Endothelial cell (in vitro differentiated cells): Measurements from ENCODE around the gene CD1B. TPM values are rescaled to one million over a fixed set of nuclear protein-coding genes. Genes with fewer than 3 reads are reported as not detected.
"Not testable (repeated sequence)": the region's sequence is repeated elsewhere in the genome, so short reads cannot be mapped to it uniquely, and the experiment has no call there.

ENCODE experiments used
- DNase-seq: peaks from one replicate; pipeline ENCODE4 v3.0.0; 2021; ENCODE audit warnings: low spot score
- H3K27ac Mint-ChIP-seq: one replicate; pipeline ENCODE4 v1.8.0; 2021; ENCODE audit warnings: mixed read lengths, inconsistent platforms; ENCODE audit not compliant: unreplicated experiment
- H3K27me3 Mint-ChIP-seq: one replicate; pipeline ENCODE4 v1.8.0; 2021; ENCODE audit warnings: mild to moderate bottlenecking, moderate library complexity, mixed read lengths, inconsistent platforms; ENCODE audit not compliant: unreplicated experiment
- H3K36me3 Mint-ChIP-seq: one replicate; pipeline ENCODE4 v1.8.0; 2021; ENCODE audit warnings: mild to moderate bottlenecking, low read depth, mixed read lengths, inconsistent platforms; ENCODE audit not compliant: unreplicated experiment
- H3K4me1 Mint-ChIP-seq: one replicate; pipeline ENCODE4 v1.8.0; 2021; ENCODE audit warnings: mild to moderate bottlenecking, mixed read lengths, inconsistent platforms; ENCODE audit not compliant: unreplicated experiment
- H3K4me3 Mint-ChIP-seq: one replicate; pipeline ENCODE4 v1.8.0; 2021; ENCODE audit warnings: mild to moderate bottlenecking, mixed read lengths, inconsistent platforms; ENCODE audit not compliant: unreplicated experiment
- H3K9me3 Mint-ChIP-seq: one replicate; pipeline ENCODE4 v1.8.0; 2021; ENCODE audit warnings: mixed read lengths, inconsistent platforms; ENCODE audit not compliant: unreplicated experiment
- CTCF ChIP-seq: fragments of 200-600 bp; sonication (generic); IDR thresholded peaks from one replicate; pipeline ENCODE4 v1.5.0; 2021; ENCODE audit warnings: antibody characterized with exemption; ENCODE audit not compliant: unreplicated experiment
- total RNA-seq: library from RNA; stranded (reverse); fragmentation: NEBNext Ultra II Directional; extraction: Animal tissue kit (Norgen Biotek cat#: 25700); gene quantifications from one replicate; pipeline ENCODE4 v1.2.1, GENCODE V29; 2021; ENCODE audit not compliant: unreplicated experiment

CD1B gene
- total RNA-seq, 1 donor from 2014 or later = not detected

GRCh38 chr1:158354255-158354654 lies 22.9 kb upstream of the CD1B start:
- no peak for DNase-seq
- Mint-ChIP-seq H3K27me3 (no peaks in the 10 kb centered on the region), H3K27ac (no peak overlapping the region), H3K9me3 (no peaks in the 10 kb centered on the region), H3K4me3 (no peak overlapping the region), H3K36me3 (no peaks in the 10 kb centered on the region), H3K4me1 (peaks cover 10% of the 10 kb centered on the region)
- TF ChIP-seq CTCF = no peak

GRCh38 chr1:158353303-158354075 lies 22.2 kb upstream of the CD1B start, which contains the start of gene CD1E:
TSS of gene CD1E (plus strand) at chr1:158353894. CDS start at chr1:158353989, 95 bp downstream.
- no peak within 1 kb of the TSS for H3K4me3 Mint-ChIP-seq

GRCh38 chr1:158348946-158349345 lies 17.6 kb upstream of the CD1B start:
- H3K4me1 Mint-ChIP-seq, H3K9me3 Mint-ChIP-seq, H3K27ac Mint-ChIP-seq, H3K36me3 Mint-ChIP-seq, DNase-seq, H3K27me3 Mint-ChIP-seq, H3K4me3 Mint-ChIP-seq: not testable (repeated sequence)

More at GRCh38 chr1:158353303-158354075, 22.2 kb upstream of the CD1B start, which contains the start of gene CD1E:
- no peaks in the 10 kb centered on the region for H3K36me3 Mint-ChIP-seq
- no peaks in the 10 kb centered on the region for H3K9me3 Mint-ChIP-seq
- no peak for DNase-seq
- peaks cover 10% of the 10 kb centered on the region for H3K4me1 Mint-ChIP-seq
- no peak for TF ChIP-seq CTCF
- H3K27ac Mint-ChIP-seq = no peak within 1 kb of the TSS
- H3K27me3 Mint-ChIP-seq = no peaks in the 10 kb centered on the region

- not testable (repeated sequence) for H3K4me3 Mint-ChIP-seq, DNase-seq, H3K27me3 Mint-ChIP-seq, H3K36me3 Mint-ChIP-seq, H3K4me1 Mint-ChIP-seq, H3K27ac Mint-ChIP-seq, H3K9me3 Mint-ChIP-seq
Observed at GRCh38 chr1:158336413-158336812, 5.1 kb upstream of the CD1B start.

- H3K27ac Mint-ChIP-seq = no peak overlapping the region
- TF ChIP-seq CTCF = no peak
Observed at GRCh38 chr1:158335213-158335532, 3.8 kb upstream of the CD1B start.

GRCh38 chr1:158334526-158335212 lies 3.3 kb upstream of the CD1B start:
- no peak overlapping the region for H3K27ac Mint-ChIP-seq
- H3K27me3 Mint-ChIP-seq = no peaks in the 10 kb centered on the region
- DNase-seq = no peak
- H3K4me3 Mint-ChIP-seq = no peak overlapping the region
- no peak for TF ChIP-seq CTCF
- no peaks in the 10 kb centered on the region for H3K9me3 Mint-ChIP-seq
- no peaks in the 10 kb centered on the region for H3K36me3 Mint-ChIP-seq
- H3K4me1 Mint-ChIP-seq = peaks cover 2% of the 10 kb centered on the region

More at GRCh38 chr1:158335213-158335532, 3.8 kb upstream of the CD1B start:
- no peak overlapping the region for H3K4me3 Mint-ChIP-seq
- H3K27me3 Mint-ChIP-seq = no peaks in the 10 kb centered on the region
- no peak for DNase-seq
- H3K36me3 Mint-ChIP-seq = no peaks in the 10 kb centered on the region
- H3K9me3 Mint-ChIP-seq = no peaks in the 10 kb centered on the region
- peaks cover 2% of the 10 kb centered on the region for H3K4me1 Mint-ChIP-seq
